ENCODE data around the gene ZGPAT.
A peak's percentile ranks its signal among the peaks of the same experiment; 100 is the strongest.
"Not testable (repeated sequence)": the region's sequence is repeated elsewhere in the genome, so short reads cannot be mapped to it uniquely, and the experiment has no call there.

The ZGPAT gene

GRCh38 chr20:63766695-63767426 is 59.0 kb downstream of the ZGPAT start:
- no peak for DNase-seq

GRCh38 chr20:63767456-63767855 is 59.6 kb downstream of the ZGPAT start:
- no peak for DNase-seq

GRCh38 chr20:63767886-63768285 is 60.0 kb downstream of the ZGPAT start:
- DNase-seq: no peak

GRCh38 chr20:63768591-63769515 is 61.0 kb downstream of the ZGPAT start:
- DNase-seq: no peak

GRCh38 chr20:63769891-63770474 is 62.1 kb downstream of the ZGPAT start:
- DNase-seq: no peak

- DNase-seq: no peak
Measured at GRCh38 chr20:63771046-63771707, 63.3 kb downstream of the ZGPAT start.

- DNase-seq: no peak
Measured at GRCh38 chr20:63772781-63773518, 65.1 kb downstream of the ZGPAT start.

- DNase-seq: no peak
Measured at GRCh38 chr20:63773571-63774241, 65.9 kb downstream of the ZGPAT start.

- no peak for DNase-seq
Measured at GRCh38 chr20:63774306-63774705, 66.5 kb downstream of the ZGPAT start.

- peak in 1 of 2 experiments; percentile 37 for DNase-seq
Measured at GRCh38 chr20:63775096-63775978, 67.5 kb downstream of the ZGPAT start.

GRCh38 chr20:63776875-63777274 is 69.0 kb downstream of the ZGPAT start:
- not testable (repeated sequence) for DNase-seq

GRCh38 chr20:63777614-63778013 is 69.8 kb downstream of the ZGPAT start:
- DNase-seq: no peak

GRCh38 chr20:63778034-63778752 is 70.4 kb downstream of the ZGPAT start:
- no peak for DNase-seq

GRCh38 chr20:63778857-63779256 is 71.0 kb downstream of the ZGPAT start:
- no peak for DNase-seq

GRCh38 chr20:63781181-63781580 is 73.3 kb downstream of the ZGPAT start:
- DNase-seq: no peak

GRCh38 chr20:63782051-63782471 is 74.2 kb downstream of the ZGPAT start:
- no peak for DNase-seq

- DNase-seq: no peak
Measured at GRCh38 chr20:63782521-63782971, 74.7 kb downstream of the ZGPAT start.

- no peak for DNase-seq
Measured at GRCh38 chr20:63783970-63784369, 76.1 kb downstream of the ZGPAT start.

- DNase-seq: no peak
Measured at GRCh38 chr20:63785691-63786131, 77.9 kb downstream of the ZGPAT start.
